ENCODE measurements around the gene TRABD.

TRABD gene

DNA sequence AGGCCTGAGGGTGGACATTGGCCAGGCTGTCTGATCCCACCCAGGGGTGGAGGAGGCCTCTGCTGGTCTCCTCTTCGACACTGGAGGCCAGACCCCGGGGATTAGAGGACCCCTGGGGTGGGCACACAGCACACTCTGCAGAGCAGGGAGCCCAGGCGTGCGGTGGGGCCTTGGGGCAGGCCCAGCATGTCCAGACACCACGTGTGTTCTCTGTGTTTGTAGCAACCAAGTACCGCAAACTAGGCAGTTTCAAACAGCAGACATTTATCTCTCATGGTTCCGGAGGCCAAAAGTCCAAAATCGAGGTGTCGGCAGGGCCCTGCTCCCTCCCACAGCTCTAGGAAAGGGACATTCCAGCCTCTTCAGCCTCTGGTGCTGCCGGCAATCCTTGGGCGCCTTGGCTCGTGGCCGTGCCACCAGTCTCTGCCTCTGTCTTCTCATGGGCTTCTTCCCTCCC, 13.7 kb upstream of the TRABD start:
- TF ChIP-seq, protein P1, sequence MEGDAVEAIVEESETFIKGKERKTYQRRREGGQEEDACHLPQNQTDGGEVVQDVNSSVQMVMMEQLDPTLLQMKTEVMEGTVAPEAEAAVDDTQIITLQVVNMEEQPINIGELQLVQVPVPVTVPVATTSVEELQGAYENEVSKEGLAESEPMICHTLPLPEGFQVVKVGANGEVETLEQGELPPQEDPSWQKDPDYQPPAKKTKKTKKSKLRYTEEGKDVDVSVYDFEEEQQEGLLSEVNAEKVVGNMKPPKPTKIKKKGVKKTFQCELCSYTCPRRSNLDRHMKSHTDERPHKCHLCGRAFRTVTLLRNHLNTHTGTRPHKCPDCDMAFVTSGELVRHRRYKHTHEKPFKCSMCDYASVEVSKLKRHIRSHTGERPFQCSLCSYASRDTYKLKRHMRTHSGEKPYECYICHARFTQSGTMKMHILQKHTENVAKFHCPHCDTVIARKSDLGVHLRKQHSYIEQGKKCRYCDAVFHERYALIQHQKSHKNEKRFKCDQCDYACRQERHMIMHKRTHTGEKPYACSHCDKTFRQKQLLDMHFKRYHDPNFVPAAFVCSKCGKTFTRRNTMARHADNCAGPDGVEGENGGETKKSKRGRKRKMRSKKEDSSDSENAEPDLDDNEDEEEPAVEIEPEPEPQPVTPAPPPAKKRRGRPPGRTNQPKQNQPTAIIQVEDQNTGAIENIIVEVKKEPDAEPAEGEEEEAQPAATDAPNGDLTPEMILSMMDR (IDR thresholded peaks at IDR 0.05; ENCODE audit: low read depth, low read length), result no peak
- DNase-seq (ENCODE audit: low read depth, low spot score), result no peak
- in situ Hi-C loops (cut with HindIII; ENCODE audit: low sequenced_read_pairs), result no loop called here
- no peak overlapping the region for H3K4me3 ChIP-seq (ENCODE audit: low read depth, low read length)

DNA sequence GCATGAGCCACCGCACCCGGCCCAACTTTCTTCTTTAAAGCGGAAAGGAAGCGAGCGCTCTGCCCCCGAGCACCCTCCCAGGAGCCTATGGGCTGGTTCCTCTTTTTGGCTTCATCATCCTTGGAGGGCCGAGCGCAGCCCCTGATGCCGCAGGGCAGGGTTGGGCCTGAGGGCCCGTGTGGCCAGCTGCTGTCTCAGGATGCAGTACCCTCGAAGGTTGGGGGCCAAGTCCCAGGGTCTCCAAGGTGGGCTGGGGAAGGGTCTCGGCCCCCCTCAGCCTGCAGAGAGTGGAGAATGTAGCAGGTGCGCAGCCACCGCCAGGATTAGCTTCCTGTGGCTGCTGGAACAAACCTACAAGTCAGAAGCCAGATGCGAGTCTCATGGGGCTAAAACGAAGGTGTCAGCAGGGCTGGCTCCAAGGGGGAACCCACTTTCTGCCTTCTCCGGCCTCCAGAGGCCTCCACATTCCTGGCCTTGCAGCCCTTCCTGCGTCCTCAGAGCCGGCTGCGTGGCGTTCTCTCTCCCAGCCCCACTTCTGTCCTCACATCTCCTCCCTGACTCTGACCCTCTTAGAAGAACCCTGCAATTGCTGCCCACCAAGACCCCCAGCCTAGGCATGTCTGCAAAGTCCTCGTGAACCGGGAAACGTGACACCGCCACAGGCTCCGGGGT, 12.3 kb upstream of the TRABD start:
- no peak overlapping the region for H3K4me3 ChIP-seq (ENCODE audit: low read depth, low read length)
- in situ Hi-C loops (cut with HindIII; ENCODE audit: low sequenced_read_pairs), result no loop called here
- DNase-seq (ENCODE audit: low read depth, low spot score), result no peak
- TF ChIP-seq, protein P1 (IDR thresholded peaks at IDR 0.05; ENCODE audit: low read depth, low read length), result no peak

DNA sequence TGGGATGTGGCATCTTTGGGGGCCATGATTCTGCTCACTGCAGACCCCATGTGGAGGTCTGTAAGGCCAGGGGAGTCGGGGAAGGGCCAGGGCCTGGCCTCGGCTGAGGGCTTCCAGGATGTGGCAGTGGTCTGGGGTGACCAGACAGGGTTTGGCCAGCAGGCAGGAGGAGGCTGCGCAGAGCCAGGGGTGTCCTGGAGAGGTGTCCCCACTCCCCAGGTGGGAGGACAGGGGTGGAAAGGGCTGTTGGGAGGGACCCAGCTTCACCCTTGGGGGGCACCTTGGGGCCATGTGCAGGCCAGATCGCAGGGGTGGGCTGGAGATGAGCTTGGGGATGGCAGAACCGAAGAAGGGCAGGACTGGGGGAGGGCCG, 11.7 kb upstream of the TRABD start:
- no peak overlapping the region for H3K4me3 ChIP-seq (ENCODE audit: low read depth, low read length)
- TF ChIP-seq, protein P1 (IDR thresholded peaks at IDR 0.05; ENCODE audit: low read depth, low read length), result no peak
- in situ Hi-C loops (cut with HindIII; ENCODE audit: low sequenced_read_pairs), result no loop called here
- DNase-seq (ENCODE audit: low read depth, low spot score), result no peak

DNA sequence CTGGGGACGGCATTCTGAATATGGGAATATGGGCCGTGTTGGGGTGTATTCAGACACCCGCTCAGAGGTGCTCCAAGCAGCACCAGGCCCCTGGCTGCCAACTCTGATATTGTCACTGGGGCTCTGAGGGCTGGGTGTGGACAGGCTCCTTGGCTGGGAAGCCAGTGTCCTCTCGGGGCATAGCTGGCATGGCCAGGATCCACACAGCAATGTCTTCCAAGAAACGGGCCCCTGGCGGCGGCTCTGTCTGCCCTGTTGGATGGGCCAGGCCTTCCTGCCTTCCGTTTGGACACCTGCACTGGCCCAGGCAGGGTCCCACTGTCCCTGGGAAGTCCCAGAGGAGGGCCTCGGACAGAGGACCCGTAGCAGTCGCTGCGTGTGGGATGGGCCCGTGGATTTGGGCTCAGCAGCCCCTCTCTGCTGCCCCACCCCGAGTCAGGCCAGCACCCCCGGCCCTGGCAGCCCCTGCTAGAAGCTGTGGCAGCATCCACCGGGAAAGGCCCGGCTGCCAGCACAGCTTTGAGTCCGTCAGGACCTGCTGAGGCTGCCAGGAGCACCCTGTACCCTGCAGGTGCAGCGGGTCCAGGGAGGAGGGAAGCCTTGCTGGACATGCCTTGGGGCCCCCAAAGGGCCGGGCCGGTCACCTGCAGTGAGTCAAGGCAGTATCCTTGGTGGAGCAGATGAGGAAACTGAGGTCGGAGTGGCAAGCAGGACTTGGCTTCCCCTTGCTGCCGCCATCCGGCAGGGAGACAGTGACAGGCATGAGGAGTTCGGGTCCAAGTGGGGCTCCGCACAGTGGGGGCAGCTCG, 11.1 kb upstream of the TRABD start:
- no peak overlapping the region for H3K4me3 ChIP-seq (ENCODE audit: low read depth, low read length)
- DNase-seq (ENCODE audit: low read depth, low spot score), result no peak
- in situ Hi-C loops (cut with HindIII; ENCODE audit: low sequenced_read_pairs), result no loop called here
- TF ChIP-seq, protein P1 (IDR thresholded peaks at IDR 0.05; ENCODE audit: low read depth, low read length), result no peak

DNA sequence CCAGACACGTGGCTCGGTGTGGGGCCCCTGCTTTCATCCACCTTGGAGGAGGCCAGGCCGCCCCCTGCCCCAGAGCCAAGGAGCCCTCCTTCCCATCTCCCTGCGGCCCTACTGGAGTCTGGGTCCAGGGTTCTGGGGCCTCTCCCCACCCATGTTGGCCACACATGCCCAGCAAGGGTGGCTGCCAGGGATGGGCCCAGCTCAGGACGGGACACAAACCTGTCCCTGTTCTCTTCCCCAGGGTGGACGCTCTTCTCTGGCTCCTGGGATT, 10.6 kb upstream of the TRABD start:
- DNase-seq (ENCODE audit: low read depth, low spot score), result no peak
- H3K4me3 ChIP-seq (ENCODE audit: low read depth, low read length), result no peak overlapping the region
- in situ Hi-C loops (cut with HindIII; ENCODE audit: low sequenced_read_pairs), result no loop called here
- TF ChIP-seq, protein P1 (IDR thresholded peaks at IDR 0.05; ENCODE audit: low read depth, low read length), result no peak

DNA sequence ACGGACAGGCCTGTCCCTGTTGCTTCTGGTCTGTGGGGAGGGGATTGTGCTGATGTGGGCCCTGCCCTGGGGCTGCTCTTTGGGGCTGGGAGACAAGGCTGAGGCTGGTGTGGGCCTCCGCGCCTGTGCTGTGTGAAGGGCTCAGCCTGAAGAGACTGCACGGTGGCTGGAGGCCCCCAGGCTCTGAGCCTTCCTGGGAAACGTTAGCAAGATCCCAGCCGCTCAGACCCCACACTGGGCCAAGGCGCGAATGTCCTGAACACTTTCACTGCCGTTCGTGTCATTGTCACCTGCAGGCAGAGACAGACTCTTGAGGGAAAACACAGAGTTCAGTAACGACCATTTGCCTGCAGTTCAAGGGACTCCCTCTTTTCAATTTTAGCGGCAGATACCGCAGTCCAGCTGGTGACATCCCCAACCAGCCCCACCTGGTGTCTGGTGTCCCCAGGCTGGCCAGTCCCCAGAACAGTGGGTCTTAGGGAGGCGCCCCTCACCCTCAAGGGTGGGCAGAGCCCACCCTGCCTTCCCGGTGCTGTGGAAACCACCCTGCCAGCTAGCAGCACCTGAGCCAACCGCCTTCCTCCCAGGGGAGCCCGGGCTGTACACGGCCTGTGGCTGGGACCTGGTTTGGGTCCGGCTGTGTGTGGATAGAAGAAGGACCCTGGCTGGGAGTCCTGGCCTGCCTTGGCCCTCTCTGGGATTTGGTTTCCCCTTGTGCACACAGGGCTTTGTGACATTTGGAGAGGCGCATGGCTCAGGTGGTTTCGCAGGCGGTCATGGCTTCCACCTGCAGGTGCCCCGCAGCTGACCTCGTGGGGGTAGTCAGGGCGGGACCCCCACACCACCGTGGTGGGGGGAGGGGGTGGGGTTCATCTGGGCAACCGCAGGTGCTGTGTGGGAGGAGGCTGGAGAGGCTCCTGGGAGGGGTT, 9.5 kb upstream of the TRABD start:
- in situ Hi-C loops (cut with HindIII; ENCODE audit: low sequenced_read_pairs), result no loop called here
- no peak for DNase-seq (ENCODE audit: low read depth, low spot score)
- no peak overlapping the region for H3K4me3 ChIP-seq (ENCODE audit: low read depth, low read length)
- TF ChIP-seq, protein P1 (IDR thresholded peaks at IDR 0.05; ENCODE audit: low read depth, low read length), result no peak

Measured in astrocyte of the spinal cord (primary cell).